Forelimb muscle (tissue), 1 donor: ENCODE results near the gene NOTUM. TPM values are rescaled to one million over a fixed set of nuclear protein-coding genes. Genes with fewer than 3 reads are reported as not detected.
"Not testable (repeated sequence)": the region's sequence is repeated elsewhere in the genome, so short reads cannot be mapped to it uniquely, and the experiment has no call there.

ENCODE experiments used
- DNase-seq: peaks from one replicate; pipeline ENCODE4 v3.0.0-alpha.2; 2013; ENCODE audit warnings: low read depth
- polyA plus RNA-seq: library from polyadenylated mRNA; unstranded; fragments of 120-200 nt; gene quantifications from one replicate; pipeline ENCODE4 v1.2.1, GENCODE V29; 2013; ENCODE audit not compliant: insufficient read length

NOTUM gene
- polyA plus RNA-seq, 1 donor, result 4.9 TPM

DNA sequence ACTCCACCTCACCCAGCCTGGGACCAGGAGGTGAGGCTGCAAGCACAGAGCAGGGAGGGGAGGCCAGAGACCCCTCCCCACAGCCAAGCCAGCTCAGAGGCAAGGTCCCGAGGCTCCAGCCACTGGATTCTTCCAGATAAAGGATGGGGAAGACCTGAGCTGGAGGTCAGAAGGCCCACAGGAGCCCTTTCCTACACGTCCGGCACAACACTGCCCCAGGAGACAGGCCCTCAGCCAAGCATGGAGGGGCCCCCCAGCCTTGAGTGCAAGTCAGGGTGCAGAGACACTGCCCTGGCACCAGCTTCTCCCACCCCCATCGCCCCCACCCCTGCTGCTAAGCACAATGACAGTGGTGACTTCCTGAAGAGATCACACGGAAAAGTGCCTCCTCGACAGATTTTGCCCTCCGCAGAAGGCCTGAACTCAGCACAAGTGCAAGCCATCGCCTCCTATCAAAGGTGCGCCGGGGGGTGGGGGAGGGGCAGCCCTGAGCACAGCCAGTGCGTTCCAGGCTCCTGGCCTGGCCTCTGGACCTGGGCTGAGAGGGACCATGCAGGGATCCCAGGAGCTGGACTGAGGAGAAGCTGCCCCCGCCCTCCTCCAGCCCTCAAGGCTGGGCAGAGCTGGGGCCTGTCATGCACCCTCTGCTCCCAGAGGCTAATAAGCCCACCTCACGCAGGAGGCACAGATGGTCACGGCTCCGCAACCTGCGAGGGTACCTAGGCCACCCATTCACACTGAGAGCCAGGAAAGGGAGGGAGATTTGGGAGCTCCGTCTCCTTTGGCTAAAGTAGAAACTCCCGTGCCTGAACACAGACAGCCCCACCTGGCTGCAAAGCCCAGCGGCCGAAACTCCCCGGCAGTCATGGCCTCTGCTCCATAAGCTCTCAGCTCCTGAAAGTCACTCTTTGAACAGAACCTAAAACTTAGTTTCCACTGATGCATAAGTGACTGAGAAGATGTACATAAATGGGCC, 36.1 kb downstream of the NOTUM start:
- DNase-seq, result no peak

DNA sequence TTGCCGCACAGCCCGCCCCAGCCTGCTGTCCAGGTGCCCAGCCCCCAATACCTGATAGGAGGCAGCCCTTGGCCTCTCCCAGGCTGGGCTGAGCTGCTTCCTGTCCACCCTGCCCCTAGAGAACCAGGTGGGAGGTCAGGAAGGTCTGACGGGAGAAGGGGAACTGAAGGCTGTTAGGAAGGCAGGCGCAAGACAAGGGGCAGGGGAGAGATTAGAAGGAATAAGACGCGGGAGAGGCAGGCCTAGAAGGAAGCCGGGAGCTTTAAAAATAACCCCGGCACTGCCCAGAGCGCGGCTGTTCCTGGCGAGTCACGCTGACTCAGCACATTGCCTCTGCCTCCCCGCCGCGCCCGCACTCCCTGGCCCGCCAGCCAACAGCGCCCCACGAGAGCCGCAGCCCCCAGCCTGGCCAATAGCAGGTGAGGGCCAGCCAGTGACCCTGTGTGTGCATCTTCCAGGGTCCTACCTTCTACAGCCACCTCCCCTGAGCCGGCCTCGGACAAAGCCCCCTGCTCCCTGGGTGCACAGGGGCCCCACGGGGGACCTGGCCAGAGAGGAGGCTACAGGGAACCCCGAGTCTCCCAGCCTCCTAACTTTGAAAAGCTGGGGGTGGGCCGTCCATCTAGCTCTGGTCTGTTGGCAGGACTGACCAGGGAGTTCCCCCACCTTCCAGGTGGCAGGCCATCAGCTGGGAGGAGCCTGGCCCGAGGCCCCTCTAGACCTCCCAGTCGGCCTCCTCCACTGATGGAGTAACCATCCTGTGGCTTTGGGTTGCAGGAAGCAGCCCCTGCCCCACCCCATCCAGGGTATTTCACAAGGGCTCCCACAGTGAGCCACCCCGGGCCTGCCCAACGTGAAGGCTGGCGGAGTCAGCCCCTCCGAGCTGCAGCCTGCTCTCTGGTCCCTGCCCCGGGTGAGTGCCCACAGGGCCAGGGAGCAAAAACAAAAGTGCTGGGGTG, 37.4 kb downstream of the NOTUM start:
- DNase-seq, result no peak

DNA sequence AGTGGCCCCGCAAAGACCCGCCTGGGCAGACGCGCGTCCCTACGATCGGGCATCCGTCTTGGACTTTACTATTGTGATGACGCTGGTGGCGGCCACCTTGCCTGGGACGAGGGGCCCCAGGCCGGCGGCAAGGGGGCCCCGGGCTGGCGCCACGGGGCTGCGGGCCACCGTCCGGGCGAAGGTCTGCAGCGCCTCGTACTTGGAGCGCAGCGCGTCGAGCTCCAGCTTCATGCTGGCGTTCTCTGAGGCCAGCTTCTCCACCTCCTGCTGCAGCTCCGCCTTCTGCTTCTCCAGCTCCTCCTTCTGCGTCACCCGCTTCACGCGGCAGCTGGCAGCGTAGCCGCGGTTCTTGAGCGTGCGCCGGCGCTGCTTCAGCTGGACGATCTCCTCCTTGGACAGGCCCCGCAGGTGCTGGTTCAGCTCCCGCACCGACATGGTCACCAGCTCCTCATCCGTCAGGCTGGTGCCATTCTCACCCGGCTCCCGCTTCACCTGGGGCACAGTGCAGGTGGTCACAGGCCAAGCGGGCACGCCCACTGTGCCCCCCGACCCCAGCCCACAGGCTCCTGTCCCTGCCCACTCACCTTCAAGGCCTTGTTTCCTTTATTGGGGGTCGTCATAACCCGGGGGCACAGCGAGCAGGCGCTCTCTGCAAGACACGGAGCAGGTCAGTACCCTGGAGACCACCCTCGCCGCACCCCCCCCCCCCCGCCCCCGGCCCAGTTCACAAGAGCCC, 38.3 kb downstream of the NOTUM start:
- no peak for DNase-seq

DNA sequence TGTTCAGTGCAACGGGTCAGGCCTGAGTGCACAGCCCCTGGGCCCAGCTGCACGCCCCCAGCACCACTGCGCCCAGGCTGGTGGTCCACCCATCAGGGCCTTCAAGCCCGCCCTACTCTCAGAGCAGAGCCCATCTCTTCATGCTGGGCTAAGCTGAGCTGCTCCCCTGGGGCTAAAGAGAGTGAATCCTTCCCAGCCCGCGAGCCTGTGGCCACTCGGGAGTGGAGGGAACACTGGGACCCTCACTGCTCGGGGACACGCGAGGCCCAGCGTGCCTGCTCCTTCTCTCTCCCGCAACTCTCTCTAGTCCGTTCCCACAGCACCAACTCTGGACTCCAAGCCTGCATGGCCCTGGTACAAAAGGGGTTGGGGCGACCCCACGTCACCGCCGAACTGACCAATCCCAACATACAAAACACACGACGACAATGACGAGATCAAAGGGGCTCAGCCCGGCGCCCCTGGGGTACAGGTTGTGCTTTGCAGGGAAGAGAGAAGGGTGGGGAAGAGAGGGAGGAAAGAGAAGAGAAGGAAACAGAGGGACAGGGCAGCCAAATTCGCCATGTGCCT, 38.9 kb downstream of the NOTUM start:
- no peak for DNase-seq

DNA sequence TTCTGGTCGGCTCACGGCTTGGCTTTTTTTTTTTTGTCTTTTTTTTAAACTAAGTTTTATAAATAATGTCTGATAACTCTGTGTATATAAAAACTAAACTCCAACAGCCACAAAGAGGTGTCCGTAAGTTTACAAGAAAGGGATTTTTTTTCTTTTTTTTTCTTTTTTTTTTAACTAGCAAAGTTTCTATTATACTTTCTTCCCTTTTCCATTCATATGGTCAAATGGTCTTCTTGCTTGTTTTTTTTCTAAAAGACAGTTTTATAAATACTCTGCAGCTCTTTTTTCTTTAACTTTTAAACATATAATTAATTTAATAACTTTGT, 39.5 kb downstream of the NOTUM start:
- DNase-seq, result no peak

DNA sequence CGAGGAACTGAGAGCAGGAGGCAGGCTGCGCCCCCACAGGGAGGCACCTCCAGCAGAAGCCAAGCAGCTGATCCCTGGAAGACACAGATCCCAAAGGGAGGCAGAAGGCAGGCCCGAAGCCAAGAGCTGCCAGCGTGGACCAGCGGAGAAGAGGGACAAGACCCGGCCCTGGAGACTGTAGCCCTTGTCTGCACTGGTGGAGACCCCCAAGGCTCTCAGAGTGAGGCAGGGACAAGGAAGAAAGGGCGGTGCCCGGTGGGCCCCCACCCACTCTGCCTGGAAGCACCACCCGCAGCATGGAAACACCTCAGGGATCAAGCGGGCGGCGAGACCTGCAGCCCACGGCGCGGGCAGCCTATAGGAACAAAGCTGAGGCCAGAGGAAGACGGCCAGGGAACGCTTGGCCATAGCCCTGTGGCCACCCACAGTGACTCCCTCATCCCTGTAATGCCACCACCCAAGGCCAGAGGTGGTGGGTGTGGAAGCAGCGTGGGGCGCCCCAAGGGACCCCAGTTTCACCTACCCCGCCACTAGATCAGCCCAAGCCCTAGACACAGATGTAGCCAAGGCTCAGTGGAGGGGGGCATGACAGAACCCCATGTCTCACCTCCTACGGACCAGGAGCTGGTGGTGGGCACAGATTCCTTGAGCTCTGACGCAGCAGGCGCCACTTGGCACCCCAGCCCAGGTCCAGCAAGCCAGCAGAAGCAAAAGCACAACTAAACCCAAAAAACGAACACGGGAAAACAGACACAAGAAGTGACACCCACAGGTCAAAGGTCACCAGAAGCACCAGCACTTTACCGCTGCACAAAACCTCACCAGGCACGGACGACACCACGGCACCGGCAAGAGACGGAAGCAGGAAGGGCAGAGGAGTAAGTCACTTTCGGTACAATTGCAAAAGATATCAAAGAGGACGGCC, 40.1 kb downstream of the NOTUM start:
- no peak for DNase-seq

DNA sequence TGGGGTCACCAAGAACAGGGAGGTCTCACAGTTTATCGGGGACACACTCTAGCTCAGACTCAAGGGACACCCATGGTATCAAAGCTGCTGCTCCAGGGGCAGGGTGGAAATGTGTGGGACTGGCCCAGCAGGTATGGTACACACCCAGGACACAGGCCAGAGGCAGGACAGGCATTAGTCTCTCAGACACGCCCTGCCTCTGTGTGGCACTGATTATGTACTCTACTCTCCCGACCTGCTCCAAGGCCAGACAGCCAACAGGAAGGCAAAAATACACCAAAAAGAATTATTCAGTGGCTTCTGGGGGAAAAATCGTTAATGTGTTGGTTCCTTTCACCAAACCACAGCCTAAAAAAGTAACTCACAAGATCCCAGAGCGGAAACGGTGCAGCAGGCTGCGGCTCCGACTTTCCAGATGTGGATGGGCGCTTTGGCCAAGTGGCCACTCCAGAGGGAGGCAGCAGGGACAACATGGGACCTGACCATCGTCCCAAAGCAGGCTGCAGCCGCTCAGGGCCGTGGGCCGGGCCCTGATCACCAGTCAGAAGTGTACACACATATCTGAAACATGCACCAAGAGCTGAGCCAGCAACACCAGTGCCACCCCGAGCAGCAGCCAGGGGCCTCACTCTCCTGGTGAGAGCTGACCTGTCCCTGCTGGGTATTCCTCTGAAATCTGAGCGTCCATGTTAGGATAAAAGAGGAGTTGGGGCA, 42.0 kb downstream of the NOTUM start:
- DNase-seq, result no peak

DNA sequence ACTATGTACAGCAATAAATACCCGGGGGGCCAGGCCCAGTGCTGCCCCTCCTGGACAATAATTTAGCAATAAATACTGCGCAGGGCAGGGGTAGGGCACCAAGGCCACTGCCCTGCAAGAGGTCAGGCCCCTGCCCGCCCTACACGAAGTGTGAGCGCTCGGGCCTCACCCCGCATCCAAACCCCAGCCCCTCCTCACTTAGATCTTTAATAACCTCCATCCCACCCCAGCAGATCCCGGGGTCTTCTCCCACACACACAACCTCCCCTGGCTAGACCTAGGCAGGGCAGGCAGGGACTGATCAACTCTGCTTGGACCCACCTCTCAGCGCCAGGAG, 42.7 kb downstream of the NOTUM start:
- DNase-seq, result not testable (repeated sequence)

DNA sequence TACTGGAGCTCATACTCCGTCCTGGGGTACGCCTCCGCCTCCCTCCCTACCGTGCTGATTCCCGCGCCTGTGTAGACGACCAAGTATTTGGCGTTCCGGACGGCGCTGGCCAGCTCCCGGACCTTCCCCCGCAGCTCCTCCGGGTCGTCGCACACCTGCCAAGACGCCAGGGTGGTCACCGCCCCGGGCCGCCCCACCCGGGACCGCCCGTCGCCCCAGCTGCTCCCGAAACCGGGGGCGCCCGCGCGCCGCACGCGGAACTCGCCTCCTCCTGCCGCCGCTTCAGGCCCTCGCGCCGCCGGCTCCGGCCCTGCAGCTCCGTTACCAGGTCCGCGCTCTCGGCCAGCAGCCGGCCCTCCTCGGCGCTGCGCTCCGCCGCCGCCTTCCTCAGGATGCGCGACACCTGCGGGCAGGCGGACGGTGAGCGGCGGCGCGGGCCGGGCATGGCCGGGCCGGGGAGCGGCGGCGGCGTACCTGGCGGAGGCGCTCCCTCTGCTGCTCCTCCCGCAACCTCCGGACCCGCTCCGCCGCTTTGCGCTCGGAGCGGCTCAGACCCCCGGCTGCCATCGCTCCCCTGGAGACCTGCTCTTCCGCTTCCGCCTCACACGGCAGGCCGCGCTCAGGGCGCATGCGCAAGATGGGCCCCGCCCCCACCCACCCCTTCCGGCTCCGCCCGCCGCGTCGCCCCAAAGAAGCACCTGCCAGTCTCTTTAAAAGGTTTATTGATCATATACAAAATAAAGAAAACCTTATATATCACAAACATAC, 43.2 kb downstream of the NOTUM start, which contains the start of gene SIRT7:
TSS of gene SIRT7 (minus strand) at position 612 of the 768 bp plus-strand sequence. CDS start at position 567, 45 bp downstream.
- no peak for DNase-seq

DNA sequence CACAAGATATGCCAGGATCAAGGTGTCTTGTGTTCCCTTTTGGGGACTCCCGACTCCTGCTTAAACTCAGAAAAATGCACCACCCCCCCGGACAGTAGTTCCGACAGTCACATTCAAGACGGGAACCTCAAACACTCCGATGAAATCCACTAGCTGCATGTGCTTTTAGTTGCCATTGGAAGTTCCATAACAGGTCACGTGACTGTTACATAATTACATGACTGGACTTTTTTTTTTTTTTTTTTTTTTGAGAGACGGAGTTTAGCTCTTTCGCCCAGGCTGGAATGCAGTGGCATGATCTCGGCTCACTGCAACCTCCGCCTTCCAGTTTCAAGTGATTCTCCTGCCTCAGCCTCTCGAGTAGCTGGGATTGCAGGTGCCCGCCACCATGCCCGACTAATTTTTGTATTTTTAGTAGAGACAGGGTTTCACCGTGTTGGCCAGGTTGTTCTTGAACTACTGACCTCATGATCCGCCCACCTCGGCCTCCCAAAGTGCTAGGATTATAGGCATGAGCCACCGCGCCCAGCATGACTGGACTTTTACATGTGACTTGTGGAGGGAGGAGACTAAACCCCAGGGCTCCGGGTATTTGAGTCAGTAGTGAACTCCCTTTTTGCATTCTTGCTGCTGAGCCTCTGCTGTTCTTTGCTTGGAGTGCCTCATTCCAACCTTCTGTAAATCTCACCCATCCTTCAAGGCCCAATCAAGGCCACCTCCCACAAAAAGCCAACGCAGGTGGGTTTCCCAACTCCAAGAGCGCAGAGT, 44.6 kb downstream of the NOTUM start:
- no peak for DNase-seq

DNA sequence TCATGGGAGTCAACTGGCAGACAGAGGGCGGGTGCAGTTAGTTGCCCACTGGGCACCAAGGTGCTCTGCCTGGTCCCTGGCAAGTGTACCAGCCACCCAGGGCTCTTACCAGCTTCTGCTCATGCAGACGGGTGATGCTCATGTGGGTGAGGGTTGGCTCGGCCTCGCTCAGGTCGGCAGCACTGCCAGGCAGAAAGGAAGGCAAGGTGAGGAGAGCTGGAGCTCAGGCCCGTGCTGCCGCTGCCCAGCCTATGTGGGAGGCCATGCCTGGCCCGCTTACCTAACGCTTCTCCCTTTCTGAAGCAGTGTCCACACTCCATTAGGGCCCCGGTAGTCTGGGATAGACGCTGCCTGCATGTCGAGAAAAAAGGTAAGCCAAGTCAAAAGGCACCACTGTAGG, 45.7 kb downstream of the NOTUM start:
- DNase-seq, result no peak

DNA sequence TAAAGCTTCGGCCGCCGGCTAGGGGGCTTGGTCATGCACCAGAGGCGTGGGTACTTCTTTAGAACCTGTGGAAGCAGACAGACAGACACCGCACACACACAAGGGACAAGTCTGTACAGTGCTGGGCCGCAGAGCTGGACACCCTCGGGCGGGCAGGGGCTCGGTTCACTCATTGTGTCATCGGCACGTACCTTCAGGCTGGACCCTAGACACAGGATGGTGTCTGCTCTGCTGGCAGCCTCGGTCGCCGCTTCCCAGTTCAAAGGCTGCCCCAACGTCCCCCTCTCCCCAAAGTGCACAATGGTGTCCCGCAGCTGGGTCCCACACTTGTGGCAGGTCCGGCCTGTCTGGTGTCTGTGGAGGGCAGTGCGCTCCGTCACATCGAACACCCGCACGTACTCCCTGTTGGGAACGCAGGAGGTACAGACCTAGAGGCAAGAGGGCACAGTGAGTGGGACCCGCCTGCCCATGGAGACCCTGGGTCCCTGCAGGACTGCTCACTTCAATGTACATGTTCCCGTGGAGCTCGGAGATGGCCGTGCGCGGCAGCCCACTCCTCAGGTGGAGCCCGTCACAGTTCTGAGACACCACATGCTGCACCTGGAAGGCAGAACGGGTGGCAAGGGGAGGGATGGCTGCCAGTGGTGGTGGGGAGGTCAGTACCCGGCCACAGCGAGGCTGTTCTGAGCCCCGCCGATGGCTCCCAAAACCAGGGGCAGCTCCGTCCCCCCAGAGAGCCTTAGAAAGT, 46.7 kb downstream of the NOTUM start:
- DNase-seq, result no peak

DNA sequence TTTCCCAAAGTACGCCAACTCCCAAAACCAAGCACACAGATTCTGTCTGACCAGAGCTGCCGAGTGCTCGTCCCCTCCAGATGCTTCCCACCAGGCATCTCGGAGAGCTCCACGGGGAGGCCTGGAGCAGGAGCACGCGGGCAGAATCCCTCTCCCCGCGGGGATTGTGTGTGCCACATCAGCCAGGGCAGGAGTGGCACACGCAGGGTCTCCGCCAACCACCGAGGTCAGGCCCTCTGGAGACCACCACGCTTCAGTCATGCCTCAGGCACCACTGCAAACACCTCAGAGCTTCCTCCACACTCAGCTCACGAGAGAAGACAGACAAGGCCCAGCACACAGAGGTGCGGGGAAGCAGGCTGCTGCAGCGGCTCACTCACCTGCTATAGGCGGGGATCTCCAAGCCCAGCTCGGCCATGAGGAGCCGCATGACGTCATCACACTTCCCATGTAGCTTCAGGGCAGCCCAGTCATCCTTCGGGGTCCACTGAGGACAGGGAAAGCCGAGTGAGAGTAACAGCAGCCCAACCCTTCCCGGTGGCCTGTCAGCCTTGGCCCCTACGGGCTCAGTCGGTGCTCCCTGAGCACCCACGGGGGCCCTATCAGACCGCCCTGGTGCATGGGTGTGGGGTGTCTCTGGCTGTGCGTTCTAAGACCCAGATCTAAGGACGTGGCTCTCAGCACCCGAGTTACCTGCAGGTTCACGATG, 47.4 kb downstream of the NOTUM start:
- no peak for DNase-seq

DNA sequence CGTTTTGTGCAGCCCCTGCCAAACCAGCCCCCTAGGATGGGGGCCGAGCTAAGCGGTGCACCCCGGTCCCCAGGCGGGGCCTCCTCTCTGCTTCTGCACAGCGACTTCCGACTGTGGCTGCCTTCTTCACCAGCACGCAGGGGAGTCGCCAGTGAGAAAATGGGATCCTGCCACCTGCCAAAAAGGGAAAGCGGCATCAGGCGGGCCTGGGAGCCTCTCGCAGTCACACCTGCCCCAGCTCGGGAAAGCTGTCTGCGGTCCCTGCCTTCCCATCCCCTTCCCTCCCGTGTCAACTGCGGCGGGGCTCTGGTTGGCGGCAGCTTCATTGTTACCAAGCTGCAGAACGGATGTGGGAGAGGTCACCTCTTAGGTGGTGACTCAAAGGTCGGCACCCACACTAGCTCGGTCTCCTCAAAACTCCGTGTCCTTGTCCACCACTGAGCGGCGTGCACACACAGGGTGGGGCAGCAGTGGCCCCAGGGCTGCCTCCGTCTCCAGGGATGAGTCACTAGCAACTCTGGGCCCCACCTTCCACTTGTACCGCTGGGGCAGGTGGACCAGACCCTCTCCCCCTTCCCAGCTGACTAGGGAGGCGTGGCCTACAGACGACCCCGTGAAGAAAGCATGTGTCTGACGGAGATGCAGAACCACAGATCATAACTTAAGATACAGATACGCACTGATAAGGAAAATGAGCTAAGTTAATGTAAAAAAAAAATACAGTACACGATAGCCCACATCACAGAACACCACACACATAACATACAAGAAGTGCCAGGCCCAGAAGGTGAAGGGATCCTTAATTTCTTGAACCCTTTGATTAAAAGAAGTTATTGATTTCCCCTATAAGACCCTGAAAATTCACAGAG, 48.3 kb downstream of the NOTUM start:
- no peak for DNase-seq

DNA sequence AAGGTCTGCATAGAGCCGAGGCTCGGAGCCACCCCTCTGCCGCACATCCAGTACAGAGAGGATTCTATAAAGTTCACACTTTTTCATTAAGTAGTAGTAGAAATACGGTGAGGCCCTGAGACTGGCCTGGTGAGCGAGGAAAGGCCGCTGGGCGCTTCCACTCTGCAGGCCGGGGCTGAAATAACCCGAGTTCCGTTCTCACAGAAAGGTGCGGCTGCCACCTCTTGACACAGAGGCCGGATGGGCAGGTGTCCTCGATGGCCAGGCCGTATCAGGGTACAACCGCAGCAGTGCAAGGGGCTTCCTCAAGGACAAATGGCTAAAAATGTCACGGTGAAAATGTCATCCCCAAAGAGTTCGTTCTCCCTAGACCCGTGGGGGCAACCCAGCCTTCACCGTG, 49.0 kb downstream of the NOTUM start:
- DNase-seq, result no peak
